KMS-11 (cell line): ENCODE measurements around the gene UNC79.
"Not testable (repeated sequence)": the region's sequence is repeated elsewhere in the genome, so short reads cannot be mapped to it uniquely, and the experiment has no call there.

Experiments
- H2AFZ ChIP-seq: fragments of 200-600 bp; sonication (generic); 2 replicates; pipeline ENCODE4 v1.6.1; 2016; ENCODE audit warnings: antibody characterized with exemption, mixed run types, low read depth
- H3K27ac ChIP-seq: fragments of 200-600 bp; sonication (generic); 2 replicates; pipeline ENCODE4 v1.6.1; 2016; ENCODE audit warnings: mild to moderate bottlenecking, mixed run types
- H3K27me3 ChIP-seq: fragments of 200-600 bp; sonication (generic); 2 replicates; pipeline ENCODE4 v1.6.1; 2017; ENCODE audit warnings: mild to moderate bottlenecking, low read depth, mixed run types, moderate library complexity; ENCODE audit not compliant: insufficient read depth
- H3K36me3 ChIP-seq: fragments of 200-600 bp; sonication (generic); 2 replicates; pipeline ENCODE4 v1.6.1; 2017; ENCODE audit warnings: mild to moderate bottlenecking, mixed run types; ENCODE audit not compliant: insufficient read depth
- H3K4me1 ChIP-seq: fragments of 200-600 bp; sonication (generic); 2 replicates; pipeline ENCODE4 v1.6.1; 2016; ENCODE audit warnings: mild to moderate bottlenecking, low read depth, mixed run types; ENCODE audit not compliant: poor library complexity, severe bottlenecking
- H3K4me2 ChIP-seq: fragments of 200-600 bp; sonication (generic); 2 replicates; pipeline ENCODE4 v1.7.0; 2016; ENCODE audit warnings: mild to moderate bottlenecking, mixed run types
- H3K4me3 ChIP-seq: fragments of 200-600 bp; sonication (generic); IDR thresholded peaks from 2 replicates; pipeline ENCODE4 v1.6.1; 2017; ENCODE audit warnings: low read depth, low read length, mixed read lengths; ENCODE audit not compliant: insufficient read depth
- H3K79me2 ChIP-seq: fragments of 200-600 bp; sonication (generic); 2 replicates; pipeline ENCODE4 v1.6.1; 2016; ENCODE audit warnings: low read depth, mixed run types; ENCODE audit not compliant: insufficient read depth
- H3K9ac ChIP-seq: fragments of 200-600 bp; sonication (generic); 2 replicates; pipeline ENCODE4 v1.6.1; 2016; ENCODE audit warnings: mild to moderate bottlenecking, mixed run types
- H4K20me1 ChIP-seq: fragments of 200-600 bp; sonication (generic); 2 replicates; pipeline ENCODE4 v1.6.1; 2016; ENCODE audit warnings: mild to moderate bottlenecking, mixed run types; ENCODE audit not compliant: insufficient read depth
- CTCF ChIP-seq: fragments of 200-600 bp; sonication (generic); conservative IDR thresholded peaks from 2 replicates; pipeline ENCODE4 v1.6.1; 2017; ENCODE audit warnings: low read depth, mild to moderate bottlenecking, antibody characterized with exemption, low read length, moderate library complexity, mixed read lengths

The UNC79 gene

GRCh38 chr14:93476305-93476704 lies 45.6 kb downstream of the UNC79 start:
- Histone ChIP-seq H3K4me1 (no peaks in the 10 kb centered on the region), H3K4me3 (no peak overlapping the region), H3K36me3 (no peaks in the 10 kb centered on the region), H3K9ac (no peak overlapping the region), H4K20me1 (no peaks in the 10 kb centered on the region), H3K79me2 (no peaks in the 10 kb centered on the region), H3K27ac (no peak overlapping the region), H2AFZ (no peak overlapping the region), H3K4me2 (no peak overlapping the region), H3K27me3 (no peaks in the 10 kb centered on the region)
- TF ChIP-seq CTCF, result no peak

- H3K9ac ChIP-seq, H3K4me2 ChIP-seq, H3K4me3 ChIP-seq, H4K20me1 ChIP-seq, H3K27me3 ChIP-seq, H3K36me3 ChIP-seq, H3K79me2 ChIP-seq, H3K27ac ChIP-seq, H2AFZ ChIP-seq, H3K4me1 ChIP-seq: not testable (repeated sequence)
Observed at GRCh38 chr14:93479074-93479473, 48.3 kb downstream of the UNC79 start.

GRCh38 chr14:93480867-93481266 lies 50.1 kb downstream of the UNC79 start:
- no peak overlapping the region for H3K4me2 ChIP-seq
- H3K79me2 ChIP-seq, result no peaks in the 10 kb centered on the region
- no peak overlapping the region for H3K27ac ChIP-seq
- no peaks in the 10 kb centered on the region for H3K4me1 ChIP-seq
- no peak for TF ChIP-seq CTCF
- no peaks in the 10 kb centered on the region for H3K36me3 ChIP-seq
- no peak overlapping the region for H2AFZ ChIP-seq
- no peak overlapping the region for H3K4me3 ChIP-seq
- H3K27me3 ChIP-seq, result no peaks in the 10 kb centered on the region
- H3K9ac ChIP-seq, result no peak overlapping the region
- H4K20me1 ChIP-seq, result no peaks in the 10 kb centered on the region

GRCh38 chr14:93481758-93482157 lies 51.0 kb downstream of the UNC79 start:
- Histone ChIP-seq H3K27ac (no peak overlapping the region), H3K27me3 (no peaks in the 10 kb centered on the region), H3K4me2 (no peak overlapping the region), H2AFZ (no peak overlapping the region), H3K36me3 (no peaks in the 10 kb centered on the region), H3K79me2 (no peaks in the 10 kb centered on the region), H3K4me3 (no peak overlapping the region), H4K20me1 (no peaks in the 10 kb centered on the region), H3K4me1 (no peaks in the 10 kb centered on the region), H3K9ac (no peak overlapping the region)
- no peak for TF ChIP-seq CTCF

- no peak overlapping the region for H3K9ac ChIP-seq
Observed at GRCh38 chr14:93490001-93490400, 59.3 kb downstream of the UNC79 start.

More at GRCh38 chr14:93490001-93490400, 59.3 kb downstream of the UNC79 start:
- Histone ChIP-seq H3K27ac (no peak overlapping the region), H4K20me1 (no peaks in the 10 kb centered on the region), H3K36me3 (no peaks in the 10 kb centered on the region), H3K79me2 (no peaks in the 10 kb centered on the region), H2AFZ (no peak overlapping the region), H3K4me3 (no peak overlapping the region), H3K4me2 (no peak overlapping the region), H3K27me3 (no peaks in the 10 kb centered on the region), H3K4me1 (no peaks in the 10 kb centered on the region)
- TF ChIP-seq CTCF, result no peak
